Gastroesophageal sphincter (tissue), 3 donors: ENCODE measurements around the gene LY6G6D.

Experiments used
- POLR2A ChIP-seq, 2 donors: fragments of 450-650 bp; IDR thresholded peaks; one replicate each; pipeline ENCODE4 v1.6.1; 2017; ENCODE audit warnings: antibody characterized with exemption in 2 of 2, mild to moderate bottlenecking in 2 of 2, moderate library complexity in 1 of 2
- POLR2AphosphoS5 ChIP-seq: sonication (generic); formaldehyde crosslinking; IDR thresholded peaks from one replicate; pipeline ENCODE4 v1.6.1; 2017; ENCODE audit warnings: antibody characterized with exemption
- TF ChIP-seq, protein P1 (sequence below), 4 experiments: fragments of 200-600 bp in 2 of 4; fragments of 450-650 bp in 2 of 4; sonication (generic) in 1 of 4; IDR thresholded peaks; one replicate each; pipeline ENCODE4 v1.5.1; 2017 to 2019; ENCODE audit warnings: antibody characterized with exemption in 4 of 4, mild to moderate bottlenecking in 2 of 4, moderate library complexity in 2 of 4

DNA sequence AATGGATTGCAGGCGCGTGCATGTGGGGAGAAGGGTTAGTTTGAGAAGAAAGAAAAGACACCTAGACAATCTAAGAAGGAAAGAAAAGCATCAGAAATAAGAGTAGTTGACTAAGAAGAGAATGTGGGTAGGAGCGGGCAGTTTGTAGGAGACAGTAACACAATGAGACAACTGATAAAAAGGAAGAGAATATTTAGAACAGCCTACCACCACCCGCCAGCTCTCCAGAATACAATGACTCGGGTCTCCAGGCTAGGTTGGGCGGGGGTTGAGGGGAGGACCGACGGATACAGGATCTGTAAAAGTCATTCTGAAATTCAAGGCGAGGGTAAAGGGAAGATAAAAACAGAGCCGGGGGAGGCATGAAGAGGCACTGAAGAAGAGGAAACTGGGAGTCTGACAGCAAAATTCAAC, 12.7 kb upstream of the LY6G6D start:
- TF ChIP-seq, protein P1, sequence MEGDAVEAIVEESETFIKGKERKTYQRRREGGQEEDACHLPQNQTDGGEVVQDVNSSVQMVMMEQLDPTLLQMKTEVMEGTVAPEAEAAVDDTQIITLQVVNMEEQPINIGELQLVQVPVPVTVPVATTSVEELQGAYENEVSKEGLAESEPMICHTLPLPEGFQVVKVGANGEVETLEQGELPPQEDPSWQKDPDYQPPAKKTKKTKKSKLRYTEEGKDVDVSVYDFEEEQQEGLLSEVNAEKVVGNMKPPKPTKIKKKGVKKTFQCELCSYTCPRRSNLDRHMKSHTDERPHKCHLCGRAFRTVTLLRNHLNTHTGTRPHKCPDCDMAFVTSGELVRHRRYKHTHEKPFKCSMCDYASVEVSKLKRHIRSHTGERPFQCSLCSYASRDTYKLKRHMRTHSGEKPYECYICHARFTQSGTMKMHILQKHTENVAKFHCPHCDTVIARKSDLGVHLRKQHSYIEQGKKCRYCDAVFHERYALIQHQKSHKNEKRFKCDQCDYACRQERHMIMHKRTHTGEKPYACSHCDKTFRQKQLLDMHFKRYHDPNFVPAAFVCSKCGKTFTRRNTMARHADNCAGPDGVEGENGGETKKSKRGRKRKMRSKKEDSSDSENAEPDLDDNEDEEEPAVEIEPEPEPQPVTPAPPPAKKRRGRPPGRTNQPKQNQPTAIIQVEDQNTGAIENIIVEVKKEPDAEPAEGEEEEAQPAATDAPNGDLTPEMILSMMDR (IDR thresholded peaks at IDR 0.05), result no peak
- TF ChIP-seq POLR2A (IDR thresholded peaks at IDR 0.05) (no peak), POLR2AphosphoS5 (no peak)
